Right cardiac atrium (tissue), 5 donors: ENCODE results near the gene FAM151A. TPM values are rescaled to one million over a fixed set of nuclear protein-coding genes. Genes with fewer than 3 reads are reported as not detected.
A peak's percentile ranks its signal among the peaks of the same experiment; 100 is the strongest.

Source experiments
- ATAC-seq, 2 donors: fragments of 200-7000 bp; cut with Tn5 transposase; one replicate each; pipeline versions ENCODE4 v1.8.0 to v1.9.1; 2020; ENCODE audit warnings: moderate library complexity in 2 of 2, mild to moderate bottlenecking in 1 of 2
- DNase-seq, 3 donors: peaks; one replicate each; pipeline ENCODE4 v3.0.0-alpha.2; 2020
- H3K27ac ChIP-seq: one replicate; pipeline ENCODE4 v1.5.1; 2013; ENCODE audit warnings: mild to moderate bottlenecking, low read length, control low read depth, moderate library complexity
- H3K27me3 ChIP-seq: one replicate; pipeline ENCODE4 v1.6.1; 2013; ENCODE audit not compliant: control insufficient read depth, insufficient read depth
- H3K4me1 ChIP-seq: one replicate; pipeline ENCODE4 v1.6.1; 2013; ENCODE audit warnings: low read length; ENCODE audit not compliant: control insufficient read depth, insufficient read depth
- H3K4me3 ChIP-seq: one replicate; pipeline ENCODE4 v1.5.1; 2013; ENCODE audit warnings: low read length, control low read depth
- H3K9me3 ChIP-seq: one replicate; pipeline ENCODE4 v1.6.1; 2013; ENCODE audit warnings: low read length; ENCODE audit not compliant: control insufficient read depth
- WGBS: extraction: QIAGEN DNeasy Blood & Tissue Kit; methylation state at CpG from one replicate; pipeline ENCODE4 v1.1.7; 2013; 5-methylcytosine and 5-hydroxymethylcytosine counted together
- intact Hi-C, 4 donors: fragments of 100-400 bp; cut with DNase I; formaldehyde crosslinking; loops; one replicate each; pipeline versions ENCODE4 v1.11.0 to v1.14.0; 2022 to 2023
- polyA plus RNA-seq: library from polyadenylated mRNA; stranded (reverse); fragments of 200-250 nt; gene quantifications from one replicate; pipeline ENCODE4 v1.2.3, GENCODE V29; 2013
- total RNA-seq, 4 donors: library from RNA; stranded (reverse); fragmentation: NEBNext Ultra II Directional; extraction: Animal tissue kit (Norgen Biotek cat#: 25700); gene quantifications; one replicate each; pipeline ENCODE4 v1.2.1, GENCODE V29; 2021
- donor health status: healthy with polysubstance abuse.
- donor health status: DM: no; HTN: yes; CAD: no.
- donor health status: DM: no; HTN: no; CAD: no.
- donor health status: DM: no; HTN: yes; CAD: no; lungs with severe emphysema.
- donor health status: DM: yes; HTN: yes; CAD: no.

The FAM151A gene
- total and polyA plus RNA-seq, 5 donors, result 0.15 to 0.72 (median 0.51) TPM; not detected in 1

GRCh38 chr1:54583871-54584270, 39.5 kb downstream of the FAM151A start:
- 54% methylated on average over 2 of the region's 2 CpGs for WGBS
- H3K4me1 ChIP-seq, result peaks cover 13% of the 10 kb centered on the region
- H3K9me3 ChIP-seq, result no peaks in the 10 kb centered on the region
- intact Hi-C loops, result loop anchor here in 1 of 4 donors (5.0 kb wide), 1 partner anchor 37 kb away; the partner anchor contains the start of gene ACOT11
- DNase-seq (peak in 1 of 3 donors; percentile 27), ATAC-seq (no peak)
- H3K27ac ChIP-seq, result peak overlapping the region; percentile 88
- H3K27me3 ChIP-seq, result no peaks in the 10 kb centered on the region
- H3K4me3 ChIP-seq, result no peak overlapping the region

GRCh38 chr1:54583307-54583686, 40.0 kb downstream of the FAM151A start:
- ATAC-seq, result no peak
- DNase-seq, result peak in 1 of 3 donors; percentile 38
- Histone ChIP-seq H3K9me3 (no peaks in the 10 kb centered on the region), H3K27me3 (no peaks in the 10 kb centered on the region), H3K27ac (peak overlapping the region; percentile 82), H3K4me3 (no peak overlapping the region), H3K4me1 (peaks cover 13% of the 10 kb centered on the region)
- intact Hi-C loops, result loop anchor here in 1 of 4 donors (5.0 kb wide), 1 partner anchor 36 kb away; the partner anchor contains the start of gene ACOT11
- 66% methylated on average over 3 of the region's 3 CpGs for WGBS

- Histone ChIP-seq H3K4me1 (peaks cover 18% of the 10 kb centered on the region), H3K27me3 (no peaks in the 10 kb centered on the region), H3K4me3 (no peak overlapping the region), H3K9me3 (no peaks in the 10 kb centered on the region), H3K27ac (peak overlapping the region; percentile 82)
- DNase-seq, result peak in 1 of 3 donors; percentile 72
- no peak for ATAC-seq
- WGBS, result 80% methylated on average over 19 of the region's 19 CpGs
- intact Hi-C loops, result loop anchor here in 1 of 4 donors (5.0 kb wide), 1 partner anchor 35 kb away; the partner anchor contains the start of gene ACOT11
These were observed 40.6 kb downstream of the FAM151A start for GRCh38 chr1:54582566-54583306.

GRCh38 chr1:54581621-54582035, 41.7 kb downstream of the FAM151A start:
- ATAC-seq (peak; percentile 91 to 95), DNase-seq (peak; percentile 91 to 97 (median 96))
- Histone ChIP-seq H3K9me3 (no peaks in the 10 kb centered on the region), H3K27ac (peak overlapping the region; percentile 82), H3K4me1 (peaks cover 19% of the 10 kb centered on the region), H3K27me3 (no peaks in the 10 kb centered on the region), H3K4me3 (no peak overlapping the region)
- 52% methylated on average over 5 of the region's 5 CpGs for WGBS
- intact Hi-C loops, result loop anchor here in 1 of 4 donors (5.0 kb wide), 1 partner anchor 34 kb away; the partner anchor contains the start of gene ACOT11

GRCh38 chr1:54580856-54581550, 42.3 kb downstream of the FAM151A start:
- H3K27me3 ChIP-seq, result no peaks in the 10 kb centered on the region
- no peaks in the 10 kb centered on the region for H3K9me3 ChIP-seq
- H3K27ac ChIP-seq, result peak overlapping the region; percentile 64
- H3K4me3 ChIP-seq, result no peak overlapping the region
- intact Hi-C loops, result loop anchor here in 1 of 4 donors (5.0 kb wide), 1 partner anchor 34 kb away; the partner anchor contains the start of gene ACOT11
- WGBS, result 66% methylated on average over 11 of the region's 11 CpGs
- DNase-seq, result no peak
- no peak for ATAC-seq
- peaks cover 19% of the 10 kb centered on the region for H3K4me1 ChIP-seq

- no peak for DNase-seq
- Histone ChIP-seq H3K4me3 (no peak overlapping the region), H3K27ac (peak overlapping the region; percentile 10), H3K4me1 (peaks cover 22% of the 10 kb centered on the region), H3K27me3 (no peaks in the 10 kb centered on the region), H3K9me3 (no peaks in the 10 kb centered on the region)
- WGBS, result 68% methylated on average over 4 of the region's 4 CpGs
- intact Hi-C loops, result no loop called here
- ATAC-seq, result no peak
These were observed 44.0 kb downstream of the FAM151A start for GRCh38 chr1:54579337-54579781.

DNA sequence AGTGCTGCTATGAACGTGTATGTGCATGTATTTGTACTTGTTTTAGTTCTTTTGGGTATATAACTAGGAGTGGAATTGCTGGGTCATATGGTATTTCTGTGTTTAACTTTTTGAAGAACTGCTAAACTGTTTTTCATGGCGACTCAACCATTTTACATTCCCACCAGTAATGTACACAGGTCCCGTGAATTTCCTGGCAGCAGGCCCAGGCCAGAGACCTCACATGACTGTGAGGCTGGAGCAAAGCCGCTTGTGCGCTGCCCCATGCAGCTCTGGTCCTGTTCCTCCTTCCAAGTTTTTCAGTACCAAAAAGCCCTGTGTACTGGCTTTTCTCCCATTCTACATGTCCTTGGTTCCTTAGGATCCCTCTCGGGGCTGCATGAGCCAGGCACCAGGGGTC, 45.7 kb downstream of the FAM151A start:
- ATAC-seq, result peak; percentile 32
- no peaks in the 10 kb centered on the region for H3K9me3 ChIP-seq
- H3K27ac ChIP-seq, result peak overlapping the region; percentile 74
- WGBS, result 35% methylated on average over 6 of the region's 6 CpGs
- H3K4me3 ChIP-seq, result no peak overlapping the region
- DNase-seq, result peak; percentile 81 to 93 (median 91)
- H3K27me3 ChIP-seq, result no peaks in the 10 kb centered on the region
- intact Hi-C loops, result no loop called here
- H3K4me1 ChIP-seq, result peaks cover 18% of the 10 kb centered on the region

- ATAC-seq, result no peak
- H3K27me3 ChIP-seq, result no peaks in the 10 kb centered on the region
- 84% methylated on average over 8 of the region's 8 CpGs for WGBS
- peak overlapping the region; percentile 78 for H3K27ac ChIP-seq
- no peaks in the 10 kb centered on the region for H3K9me3 ChIP-seq
- no peak overlapping the region for H3K4me3 ChIP-seq
- no peak for DNase-seq
- H3K4me1 ChIP-seq, result peaks cover 17% of the 10 kb centered on the region
- intact Hi-C loops, result no loop called here
These were observed 47.6 kb downstream of the FAM151A start for GRCh38 chr1:54575605-54576290.

DNA sequence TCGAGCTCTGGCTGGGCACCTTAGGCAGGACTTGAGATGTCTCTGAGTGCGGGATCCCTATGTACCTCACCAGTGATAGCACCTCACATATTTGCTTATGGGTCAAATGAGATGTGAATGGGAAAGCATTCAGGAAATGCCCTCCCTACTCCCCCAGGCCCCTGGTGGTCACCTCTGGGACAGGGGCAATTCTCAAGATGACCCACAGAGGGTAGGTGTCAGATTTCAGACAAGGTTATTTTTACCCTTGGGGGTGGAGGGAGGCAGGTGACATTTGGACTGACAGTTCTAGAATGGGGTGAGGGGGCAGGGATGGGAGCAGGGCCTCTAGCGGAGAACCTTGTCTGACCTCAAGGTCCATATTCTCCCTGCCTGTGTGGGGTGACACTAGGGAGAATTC, 48.2 kb downstream of the FAM151A start:
- no peaks in the 10 kb centered on the region for H3K27me3 ChIP-seq
- DNase-seq, result no peak
- peak overlapping the region; percentile 82 for H3K27ac ChIP-seq
- ATAC-seq, result peak; percentile 20 to 59
- no peak overlapping the region for H3K4me3 ChIP-seq
- intact Hi-C loops, result no loop called here
- WGBS, result 80% methylated on average over 3 of the region's 3 CpGs
- H3K4me1 ChIP-seq, result peaks cover 13% of the 10 kb centered on the region
- no peaks in the 10 kb centered on the region for H3K9me3 ChIP-seq

- intact Hi-C loops, result no loop called here
- ATAC-seq (peak in 1 of 2 donors; percentile 10), DNase-seq (no peak)
- H3K4me3 ChIP-seq, result no peak overlapping the region
- no peaks in the 10 kb centered on the region for H3K27me3 ChIP-seq
- WGBS, result 84% methylated on average over 12 of the region's 12 CpGs
- peaks cover 13% of the 10 kb centered on the region for H3K4me1 ChIP-seq
- H3K9me3 ChIP-seq, result no peaks in the 10 kb centered on the region
- H3K27ac ChIP-seq, result peak overlapping the region; percentile 82
These were observed 49.1 kb downstream of the FAM151A start for GRCh38 chr1:54574158-54574778.
